ENCODE results near the gene ABLIM2.

Gene ABLIM2

DNA sequence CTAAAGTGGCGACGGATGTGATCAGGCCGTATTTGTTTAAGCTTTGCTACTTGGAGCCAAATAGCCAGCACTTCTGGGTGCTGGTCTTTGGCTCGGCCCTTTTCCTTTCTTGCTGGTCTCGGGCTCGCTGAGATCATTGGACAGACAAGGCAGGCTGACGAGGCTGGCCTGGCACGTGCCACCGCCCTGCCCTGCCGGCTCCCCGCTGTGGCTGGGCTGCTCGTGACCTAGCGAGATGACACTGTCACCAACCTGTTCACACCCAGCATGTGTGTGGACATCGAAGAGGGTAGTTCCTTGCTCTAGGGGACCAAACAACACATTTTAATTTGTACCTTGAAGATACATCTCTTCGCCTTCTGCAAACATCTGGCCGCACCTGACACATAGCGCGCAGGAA, 98.0 kb downstream of the ABLIM2 start:
- TF ChIP-seq, protein P1, sequence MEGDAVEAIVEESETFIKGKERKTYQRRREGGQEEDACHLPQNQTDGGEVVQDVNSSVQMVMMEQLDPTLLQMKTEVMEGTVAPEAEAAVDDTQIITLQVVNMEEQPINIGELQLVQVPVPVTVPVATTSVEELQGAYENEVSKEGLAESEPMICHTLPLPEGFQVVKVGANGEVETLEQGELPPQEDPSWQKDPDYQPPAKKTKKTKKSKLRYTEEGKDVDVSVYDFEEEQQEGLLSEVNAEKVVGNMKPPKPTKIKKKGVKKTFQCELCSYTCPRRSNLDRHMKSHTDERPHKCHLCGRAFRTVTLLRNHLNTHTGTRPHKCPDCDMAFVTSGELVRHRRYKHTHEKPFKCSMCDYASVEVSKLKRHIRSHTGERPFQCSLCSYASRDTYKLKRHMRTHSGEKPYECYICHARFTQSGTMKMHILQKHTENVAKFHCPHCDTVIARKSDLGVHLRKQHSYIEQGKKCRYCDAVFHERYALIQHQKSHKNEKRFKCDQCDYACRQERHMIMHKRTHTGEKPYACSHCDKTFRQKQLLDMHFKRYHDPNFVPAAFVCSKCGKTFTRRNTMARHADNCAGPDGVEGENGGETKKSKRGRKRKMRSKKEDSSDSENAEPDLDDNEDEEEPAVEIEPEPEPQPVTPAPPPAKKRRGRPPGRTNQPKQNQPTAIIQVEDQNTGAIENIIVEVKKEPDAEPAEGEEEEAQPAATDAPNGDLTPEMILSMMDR (conservative IDR thresholded peaks at IDR 0.05), result no peak
- no peak for TF ChIP-seq ZFX (IDR thresholded peaks at IDR 0.05)
- no peak overlapping the region for H3K27ac ChIP-seq

DNA sequence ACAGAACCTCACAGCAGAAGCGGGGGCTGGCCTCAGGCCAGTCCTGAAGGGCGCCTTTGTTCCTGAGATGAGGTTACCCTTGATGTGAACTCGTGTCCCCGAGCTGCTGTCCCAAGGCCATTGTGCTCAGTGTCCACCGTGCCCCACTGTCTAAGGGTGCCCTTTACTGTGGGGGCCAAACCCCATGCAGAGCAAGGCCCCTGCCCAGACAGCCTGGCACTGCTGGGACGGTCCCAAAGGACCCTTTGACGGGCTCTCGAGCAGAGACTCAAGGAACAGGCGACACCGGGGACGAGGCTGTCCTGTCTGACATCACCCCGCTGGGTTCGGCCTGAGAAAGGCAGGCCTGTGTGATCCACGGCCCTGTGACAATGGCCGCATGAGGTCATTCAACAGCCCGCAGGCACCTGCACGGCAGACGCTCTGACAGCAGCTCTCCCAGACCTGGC, 100.6 kb downstream of the ABLIM2 start:
- no peak overlapping the region for H3K27ac ChIP-seq
- TF ChIP-seq, protein P1 (conservative IDR thresholded peaks at IDR 0.05), result no peak
- TF ChIP-seq ZFX (IDR thresholded peaks at IDR 0.05), result no peak

DNA sequence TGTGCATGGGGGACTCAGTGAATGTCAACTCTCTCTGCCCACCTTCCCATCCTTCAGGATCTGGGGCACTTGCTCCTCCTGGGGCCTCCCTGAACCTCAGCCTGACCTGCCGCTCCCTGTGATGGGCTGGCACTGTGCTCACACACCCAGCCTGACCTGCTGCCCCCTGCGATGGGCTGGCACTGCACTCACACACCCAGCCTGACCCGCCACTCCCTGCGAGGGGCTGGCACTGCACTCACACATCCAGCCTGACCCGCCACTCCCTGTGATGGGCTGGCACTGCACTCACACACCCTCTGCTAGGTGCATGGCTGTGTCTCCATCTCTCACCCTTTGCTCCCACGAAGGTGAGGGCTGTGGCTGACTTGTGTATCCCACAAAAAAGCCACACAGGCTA, 103.4 kb downstream of the ABLIM2 start:
- TF ChIP-seq, protein P1 (conservative IDR thresholded peaks at IDR 0.05), result no peak
- TF ChIP-seq ZFX (IDR thresholded peaks at IDR 0.05), result no peak
- no peak overlapping the region for H3K27ac ChIP-seq

DNA sequence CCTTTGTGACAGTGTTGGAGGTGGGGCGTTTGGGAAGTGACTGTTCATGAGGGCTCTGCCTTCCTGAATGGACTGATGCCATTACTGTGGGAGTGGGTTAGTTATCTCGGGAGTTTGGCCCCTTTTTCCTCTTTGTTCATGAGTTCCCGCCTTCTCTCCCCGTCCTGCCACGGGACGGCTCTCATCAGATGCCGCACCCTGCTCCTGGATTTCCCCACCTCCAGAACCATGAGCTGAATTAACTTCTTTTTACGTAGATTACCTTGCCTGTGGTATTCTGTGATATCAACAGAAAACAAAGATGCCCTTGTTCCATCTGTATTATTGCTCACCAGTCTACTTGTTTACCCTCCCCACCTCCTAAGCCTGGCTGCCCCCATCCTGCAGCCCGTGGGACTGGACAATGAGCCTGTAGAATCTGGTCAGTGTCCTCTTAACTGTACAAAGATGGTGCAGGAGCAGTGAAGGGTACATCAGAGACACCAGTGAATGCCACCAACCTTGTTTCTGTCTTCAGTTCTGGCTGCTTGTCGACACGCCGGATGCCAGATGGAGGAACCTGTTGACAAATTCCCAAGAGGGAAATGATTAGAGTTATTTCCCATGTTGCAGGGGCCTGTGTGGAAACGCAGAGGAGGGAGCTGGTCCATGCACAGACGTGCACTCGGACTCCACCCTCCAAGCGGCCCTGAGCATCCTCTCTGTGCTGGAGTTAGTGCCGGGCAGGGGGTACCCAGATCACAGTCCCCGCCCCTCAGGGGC, 104.7 kb downstream of the ABLIM2 start:
- TF ChIP-seq, protein P1 (conservative IDR thresholded peaks at IDR 0.05), result no peak
- TF ChIP-seq ZFX (IDR thresholded peaks at IDR 0.05), result no peak
- H3K27ac ChIP-seq, result no peak overlapping the region

DNA sequence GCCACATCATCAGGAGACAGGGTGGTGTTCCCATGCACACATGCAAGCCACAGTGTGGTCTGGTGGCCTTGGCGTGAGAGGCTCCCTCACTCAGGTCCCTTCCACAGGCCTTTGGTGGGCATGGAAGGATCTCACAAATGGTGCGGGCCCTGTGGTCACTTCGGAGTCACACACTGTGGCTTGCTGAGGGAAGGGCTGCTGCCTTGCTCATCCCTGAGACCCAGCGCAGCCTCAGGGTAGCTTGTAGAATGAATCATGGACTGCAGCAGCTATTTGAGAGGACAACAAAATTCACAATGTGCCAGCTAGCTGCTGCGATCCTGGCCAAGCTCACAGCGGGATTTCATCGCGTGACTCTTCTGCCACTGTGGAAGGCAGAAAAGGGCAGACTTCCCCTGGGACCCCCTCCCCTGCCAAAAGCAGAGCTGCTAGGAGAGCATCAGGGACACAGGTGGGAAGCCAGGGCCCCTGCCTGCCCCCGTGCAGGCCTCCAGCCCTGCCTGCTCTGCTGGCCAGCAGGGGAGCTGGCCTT, 106.4 kb downstream of the ABLIM2 start:
- no peak for TF ChIP-seq ZFX (IDR thresholded peaks at IDR 0.05)
- TF ChIP-seq, protein P1 (conservative IDR thresholded peaks at IDR 0.05), result no peak
- H3K27ac ChIP-seq, result no peak overlapping the region

DNA sequence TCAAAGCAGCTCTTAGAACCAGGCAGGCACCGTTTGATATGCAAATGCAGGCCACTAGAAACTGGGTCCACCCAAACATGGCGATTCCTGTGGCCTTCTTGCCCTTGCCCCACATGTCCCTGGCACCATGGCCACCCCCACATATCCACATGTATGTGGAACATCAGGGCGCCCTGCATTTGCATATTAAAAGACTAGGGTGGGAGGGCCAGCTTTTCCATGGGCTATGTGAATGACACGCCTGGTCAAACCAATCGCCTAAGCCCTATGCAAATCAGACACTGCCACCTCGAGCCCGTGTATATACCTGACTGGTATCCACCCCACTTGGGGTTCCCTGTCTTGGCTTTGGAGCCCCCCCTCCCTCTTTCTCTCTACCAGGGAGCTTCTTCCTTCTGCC, 107.0 kb downstream of the ABLIM2 start:
- no peak overlapping the region for H3K27ac ChIP-seq
- no peak for TF ChIP-seq ZFX (IDR thresholded peaks at IDR 0.05)
- TF ChIP-seq, protein P1 (conservative IDR thresholded peaks at IDR 0.05), result no peak

DNA sequence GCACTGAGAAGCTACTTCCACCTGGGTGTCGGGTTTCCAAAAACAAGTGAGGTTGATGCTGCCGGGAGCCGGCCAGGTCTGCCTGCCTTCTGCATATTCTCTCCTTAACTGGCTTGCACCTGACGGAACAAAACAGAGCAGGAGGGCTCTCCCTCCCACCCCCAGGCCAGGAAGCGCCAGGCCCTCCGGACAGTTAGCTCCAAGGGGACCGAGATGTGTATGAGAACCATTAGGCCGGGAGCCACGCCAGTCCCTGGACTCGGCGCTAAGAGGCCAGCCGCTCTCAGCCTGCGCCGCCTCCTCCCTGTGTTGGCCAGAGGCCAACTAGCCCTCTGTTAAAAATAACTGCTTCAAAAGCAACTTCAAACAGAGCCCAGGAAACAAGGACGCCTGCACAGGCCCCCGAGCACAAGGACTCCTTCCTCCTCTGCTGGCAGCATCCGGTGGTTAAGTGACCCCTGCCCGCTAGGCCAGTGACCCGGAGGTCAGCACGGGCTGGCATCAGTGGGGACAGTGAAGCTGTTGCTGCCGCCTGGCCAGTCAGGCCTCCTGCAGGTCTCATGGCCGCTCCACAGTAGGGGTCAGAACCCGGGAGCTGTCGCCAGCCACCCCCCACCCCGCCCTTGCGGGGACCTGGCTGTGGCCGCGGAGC, 107.9 kb downstream of the ABLIM2 start:
- TF ChIP-seq, protein P1 (conservative IDR thresholded peaks at IDR 0.05), result no peak
- TF ChIP-seq ZFX (IDR thresholded peaks at IDR 0.05), result no peak

More for the DNA sequence above, 107.9 kb downstream of the ABLIM2 start:
- no peak overlapping the region for H3K27ac ChIP-seq

Data from C4-2B (cell line).